T-helper 2 cell treated with Interferon-gamma antibody and Interleukin-4, amounts not matched to agents 100 ng/mL and 5 ng/mL, for 36 hours (primary cell): Measurements from ENCODE around the gene CANT1. TPM values are rescaled to one million over a fixed set of nuclear protein-coding genes. Genes with fewer than 3 reads are reported as not detected.
"Not testable (repeated sequence)": the region's sequence is repeated elsewhere in the genome, so short reads cannot be mapped to it uniquely, and the experiment has no call there.

Experiments
- intact Hi-C: fragments of 100-400 bp; cut with micrococcal nuclease; formaldehyde crosslinking; loops from one replicate; pipeline ENCODE4 v1.15.1; 2023
- total RNA-seq: library from RNA; stranded (reverse); gene quantifications from 2 replicates; pipeline ENCODE4 v1.2.3, GENCODE V29; 2022

The CANT1 gene
- total RNA-seq, 1 donor from 2014 or later, result 69.5 TPM

- intact Hi-C loops, result no loop called here
Measured at GRCh38 chr17:78962345-78962983, 47.1 kb downstream of the CANT1 start.

DNA sequence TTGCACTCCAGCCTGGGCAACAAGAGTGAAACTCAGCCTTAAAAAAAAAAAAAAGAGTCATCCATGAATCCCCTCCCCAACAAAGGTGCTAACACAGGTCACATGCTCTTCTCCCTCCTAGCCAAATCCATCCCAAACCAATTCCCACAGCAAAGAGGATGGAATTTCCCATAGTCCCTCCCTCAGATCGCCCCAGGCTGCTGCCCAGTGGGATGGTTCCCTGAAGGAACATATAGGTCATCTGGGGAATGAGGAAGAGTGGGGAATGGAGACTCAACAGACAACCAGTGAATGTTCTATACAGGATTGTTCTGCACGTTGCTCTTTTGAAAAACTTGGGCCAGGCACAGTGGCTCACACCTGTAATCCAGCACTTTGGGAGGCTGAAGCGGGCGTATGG lies 48.0 kb downstream of the CANT1 start:
- intact Hi-C loops, result no loop called here

DNA sequence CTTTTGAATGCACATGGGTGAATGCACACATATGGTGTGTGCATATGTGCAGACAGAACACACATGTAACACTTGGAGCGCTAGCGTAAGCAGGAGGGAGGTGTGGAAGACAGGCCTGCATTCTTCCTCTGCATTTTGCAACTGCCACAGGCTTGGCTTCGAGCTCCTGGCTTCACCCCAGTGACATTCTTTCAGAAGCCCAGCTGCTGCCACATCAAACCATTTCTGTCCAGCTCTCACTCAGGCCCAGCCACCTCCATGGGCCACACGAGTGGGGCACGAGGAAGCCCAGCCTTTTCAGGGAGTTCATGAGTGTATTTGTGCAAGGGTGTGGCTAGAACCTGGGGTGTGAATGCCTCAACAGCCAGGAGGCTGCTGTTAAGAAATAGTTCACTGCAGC lies 48.6 kb downstream of the CANT1 start:
- intact Hi-C loops, result no loop called here

DNA sequence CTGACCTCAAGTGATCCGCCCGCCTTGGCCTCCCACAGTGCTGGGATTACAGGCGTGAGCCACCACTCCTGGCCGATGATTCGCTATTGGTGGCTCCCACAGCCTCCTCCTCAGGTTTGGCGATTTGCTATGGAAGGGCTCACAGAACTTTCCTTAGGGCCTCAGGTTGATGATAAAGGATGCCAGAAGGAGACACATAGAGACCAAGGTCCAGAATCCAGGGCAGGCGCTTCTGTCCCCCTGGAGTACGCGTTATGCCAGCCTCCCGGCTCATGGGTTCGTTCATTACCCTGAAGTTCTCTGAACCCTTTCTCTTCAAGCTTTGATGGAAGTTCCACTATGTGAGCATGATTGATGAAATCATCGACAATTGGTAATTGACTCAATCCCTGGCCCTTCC lies 49.8 kb downstream of the CANT1 start:
- intact Hi-C loops, result no loop called here

DNA sequence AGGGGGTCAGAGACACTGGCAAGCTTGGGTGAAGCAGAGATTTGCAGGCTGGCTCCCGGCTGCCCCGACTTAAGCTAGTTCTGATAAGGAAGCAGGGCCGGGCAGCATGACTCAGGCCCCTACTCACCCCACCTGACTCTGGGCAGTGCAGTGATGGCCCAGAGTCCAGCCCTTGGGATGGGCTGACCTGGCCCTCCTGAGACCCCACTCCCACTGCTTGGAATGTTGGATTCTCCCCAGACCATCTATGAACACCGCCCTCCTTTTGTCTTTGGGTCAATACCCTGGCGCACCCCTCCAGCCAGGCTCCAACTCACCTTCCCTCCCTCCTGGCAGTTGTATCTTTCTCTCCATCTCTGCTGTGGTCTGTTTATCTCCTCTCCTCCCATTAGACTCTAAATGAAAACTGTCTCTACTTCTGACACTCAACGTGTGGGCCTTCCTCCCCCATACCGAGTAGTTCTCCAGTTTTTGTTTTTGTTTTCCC lies 50.9 kb downstream of the CANT1 start:
- intact Hi-C loops, result no loop called here

- intact Hi-C loops, result no loop called here
Measured at GRCh38 chr17:78957128-78957527, 52.4 kb downstream of the CANT1 start.

DNA sequence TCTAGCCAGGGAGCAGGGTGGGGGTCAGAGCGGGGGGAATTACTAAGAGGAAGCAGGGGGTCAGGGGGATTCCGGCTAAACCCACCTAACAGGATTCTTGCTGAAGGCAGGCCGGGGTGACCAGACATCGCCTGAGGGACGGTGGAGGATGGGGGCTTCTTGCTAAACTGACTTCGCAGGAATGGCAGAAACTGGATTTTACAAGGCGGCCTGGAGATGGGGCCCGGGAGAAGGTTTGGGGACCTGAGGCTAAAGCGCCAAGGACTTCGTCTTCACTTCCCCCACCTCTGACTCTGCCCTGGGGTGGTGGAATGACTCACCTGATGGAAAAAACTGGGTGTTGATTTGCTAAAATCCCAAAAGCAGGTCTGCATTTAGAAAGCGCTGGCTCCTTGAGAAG lies 53.3 kb downstream of the CANT1 start:
- intact Hi-C loops, result no loop called here

GRCh38 chr17:78954684-78955083 lies 54.9 kb downstream of the CANT1 start:
- intact Hi-C loops, result no loop called here

GRCh38 chr17:78953356-78954350 lies 55.9 kb downstream of the CANT1 start:
- intact Hi-C loops, result no loop called here

DNA sequence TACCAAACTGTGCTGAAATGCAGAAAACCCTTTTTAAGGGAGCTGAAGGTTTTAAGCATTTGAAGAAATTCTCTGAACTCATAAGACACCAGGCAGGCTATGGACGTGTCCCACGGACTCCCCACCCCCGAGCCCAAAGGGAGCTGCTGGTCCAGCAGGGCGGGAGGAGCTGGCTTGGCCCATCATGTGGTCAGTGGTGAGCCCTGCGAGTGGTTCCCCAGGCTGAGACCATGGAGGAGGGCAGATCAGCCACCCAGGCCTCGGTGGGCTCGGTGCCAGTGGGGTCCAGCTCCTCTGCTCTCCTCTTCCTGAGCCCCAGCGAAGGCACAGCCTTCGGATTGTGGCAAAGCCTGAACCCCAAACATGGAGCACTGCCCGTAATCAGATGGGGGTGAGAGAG lies 56.9 kb downstream of the CANT1 start:
- intact Hi-C loops, result no loop called here

GRCh38 chr17:78951967-78952551 lies 57.5 kb downstream of the CANT1 start:
- intact Hi-C loops, result no loop called here

DNA sequence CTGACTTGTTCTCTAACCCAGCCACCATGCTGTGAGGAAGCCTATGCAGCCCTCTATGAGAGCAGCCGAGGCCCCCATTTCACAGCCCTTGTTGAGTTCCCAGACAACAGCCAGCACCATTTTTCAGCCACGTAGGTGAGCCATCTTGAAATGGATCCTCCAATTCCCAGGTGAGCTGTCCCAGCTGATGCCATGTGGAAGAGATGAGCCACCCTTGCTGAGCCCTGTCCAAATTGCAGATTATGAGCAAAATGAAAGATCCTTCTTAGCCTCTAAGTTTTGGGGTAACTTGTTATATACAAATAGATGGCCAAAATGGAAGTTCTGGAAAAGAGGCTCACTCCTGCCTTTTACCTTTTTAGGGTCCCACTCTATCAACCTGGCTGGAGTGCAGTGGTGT lies 58.7 kb downstream of the CANT1 start:
- intact Hi-C loops, result no loop called here

DNA sequence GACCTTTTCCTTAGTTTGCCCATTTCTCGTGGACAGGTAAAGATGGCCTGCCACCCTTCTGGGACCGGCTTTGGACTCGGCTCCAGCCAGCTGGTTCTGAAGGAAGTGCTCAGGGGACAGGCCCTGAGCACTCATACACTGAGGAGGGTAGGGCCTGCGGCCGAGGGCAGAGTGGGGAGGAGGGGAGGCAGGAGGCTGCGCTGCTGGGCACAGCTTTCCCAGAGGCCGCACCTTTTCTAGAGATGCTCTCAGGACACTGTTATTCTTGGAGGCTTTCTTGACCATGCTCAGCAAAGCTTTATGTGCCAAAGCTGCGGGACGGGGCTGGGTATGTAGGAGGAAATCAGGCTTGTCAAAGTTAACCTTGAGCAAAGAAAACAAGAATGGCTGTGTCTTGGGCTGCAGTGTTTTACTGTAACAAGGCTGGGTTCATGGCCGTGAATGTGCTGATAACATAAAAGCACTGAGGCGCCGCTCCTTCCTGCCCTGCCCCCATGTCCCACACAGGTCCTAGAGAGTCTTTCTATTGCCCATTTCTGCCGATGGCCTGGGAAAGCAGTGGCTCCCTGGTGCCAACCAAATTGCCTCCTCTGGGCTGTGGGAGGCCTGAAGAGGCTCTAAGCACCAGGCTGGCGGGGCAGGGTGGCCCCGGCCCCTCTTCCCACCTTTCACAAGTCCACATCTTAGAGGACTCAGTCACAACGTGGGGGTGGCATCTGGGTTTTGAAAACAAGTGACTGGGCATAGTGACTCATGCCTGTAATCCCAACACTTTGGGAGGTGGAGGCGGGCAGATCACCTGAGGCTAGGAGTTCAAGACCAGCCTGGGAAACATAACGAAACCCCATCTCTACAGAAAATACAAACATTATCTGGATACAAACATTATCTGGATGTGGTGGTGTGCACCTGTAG lies 62.1 kb downstream of the CANT1 start:
- intact Hi-C loops, result no loop called here

GRCh38 chr17:78946631-78947030 lies 62.9 kb downstream of the CANT1 start:
- intact Hi-C loops, result no loop called here

DNA sequence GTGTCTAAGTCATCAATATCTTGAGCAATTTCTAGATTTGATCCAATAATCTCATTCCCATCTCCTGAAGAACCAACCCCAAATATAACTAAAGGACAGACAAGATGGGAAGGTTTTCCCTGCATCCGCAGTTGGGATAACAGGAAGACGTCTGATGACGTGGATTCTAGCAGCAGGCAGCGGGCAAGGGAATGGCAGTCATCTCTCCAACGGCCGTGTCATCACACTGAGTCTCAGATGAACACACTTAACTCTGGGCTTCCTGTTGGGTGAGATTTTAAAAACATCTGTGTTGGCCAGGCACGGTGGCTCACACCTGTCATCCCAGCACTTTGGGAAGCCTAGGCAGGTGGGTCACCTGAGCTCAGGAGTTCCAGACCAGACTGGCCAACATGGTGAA lies 63.4 kb downstream of the CANT1 start:
- intact Hi-C loops, result no loop called here

DNA sequence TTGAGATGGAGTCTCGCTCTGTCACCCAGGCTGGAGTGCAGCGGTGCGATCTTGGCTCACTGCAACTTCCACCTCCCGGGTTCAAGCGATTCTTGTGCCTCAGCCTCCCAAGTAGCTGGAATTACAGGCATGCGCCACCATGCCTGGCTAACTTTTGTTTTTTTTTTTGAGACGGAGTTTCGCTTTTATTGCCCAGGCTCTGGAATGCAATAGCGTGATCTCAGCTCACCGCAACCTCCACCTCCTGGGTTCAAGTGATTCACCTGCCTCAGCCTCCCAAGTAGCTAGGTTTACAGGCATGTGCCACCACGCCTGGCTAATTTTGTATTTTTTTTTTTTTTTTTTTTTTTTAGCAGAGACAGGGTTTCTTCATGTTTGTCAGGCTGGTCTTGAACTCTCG lies 64.1 kb downstream of the CANT1 start:
- intact Hi-C loops, result not testable (repeated sequence)

DNA sequence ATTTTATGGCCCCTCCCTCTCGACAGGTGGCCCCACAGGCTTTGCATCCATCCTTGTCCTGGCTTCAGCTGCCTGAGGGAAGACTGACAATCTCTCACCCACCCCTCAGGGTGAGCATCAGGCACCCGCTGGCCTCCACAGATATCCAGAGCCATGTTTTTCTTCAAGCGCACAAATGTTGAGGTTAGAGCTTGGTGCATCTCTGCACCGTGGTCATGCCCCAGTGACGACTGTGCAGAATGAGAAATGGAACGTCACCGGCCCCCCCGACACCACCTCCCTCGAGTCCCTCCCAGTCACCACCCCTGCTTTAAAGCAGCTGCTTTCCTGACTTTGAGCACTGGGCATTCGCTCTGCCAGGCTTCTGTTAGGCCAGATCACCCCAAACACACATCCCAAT lies 64.6 kb downstream of the CANT1 start:
- intact Hi-C loops, result no loop called here

GRCh38 chr17:78944026-78944425 lies 65.5 kb downstream of the CANT1 start:
- intact Hi-C loops, result no loop called here
